H9 (cell line): ENCODE data around the gene CCDC116. TPM values are rescaled to one million over a fixed set of nuclear protein-coding genes. Genes with fewer than 3 reads are reported as not detected.

ENCODE experiments used
- DNase-seq: peaks from one replicate; pipeline ENCODE4 v3.0.0-alpha.2; 2017
- H2AFZ ChIP-seq: one replicate; pipeline ENCODE4 v1.6.1; 2013; ENCODE audit warnings: mild to moderate bottlenecking, low read length, control low read depth, moderate library complexity
- H2AK5ac ChIP-seq: 2 replicates; pipeline ENCODE4 v1.6.1; 2013; ENCODE audit warnings: low read length, control low read depth, mixed read lengths; ENCODE audit not compliant: insufficient read length
- H2BK120ac ChIP-seq: one replicate; pipeline ENCODE4 v1.6.1; 2013; ENCODE audit warnings: low read depth, mild to moderate bottlenecking, low read length, control low read depth, inconsistent platforms; ENCODE audit not compliant: poor library complexity, severe bottlenecking
- H2BK12ac ChIP-seq: 2 replicates; pipeline ENCODE4 v1.6.1; 2013; ENCODE audit warnings: low read length, control low read depth, mixed read lengths, low read depth; ENCODE audit not compliant: insufficient read length
- H2BK15ac ChIP-seq: 2 replicates; pipeline ENCODE4 v1.6.1; 2013; ENCODE audit warnings: low read depth, low read length, control low read depth
- H2BK20ac ChIP-seq: one replicate; pipeline ENCODE4 v1.6.1; 2013; ENCODE audit warnings: low read depth, mild to moderate bottlenecking, low read length, control low read depth, inconsistent platforms; ENCODE audit not compliant: poor library complexity, severe bottlenecking
- H2BK5ac ChIP-seq: 2 replicates; pipeline ENCODE4 v1.6.1; 2013; ENCODE audit warnings: low read length, control low read depth, mixed read lengths; ENCODE audit not compliant: insufficient read length
- H3K14ac ChIP-seq: 2 replicates; pipeline ENCODE4 v1.6.1; 2013; ENCODE audit warnings: low read length, control low read depth; ENCODE audit not compliant: insufficient read depth
- H3K18ac ChIP-seq: 2 replicates; pipeline ENCODE4 v1.6.1; 2013; ENCODE audit warnings: low read depth, mild to moderate bottlenecking, mixed read lengths, low read length, control low read depth; ENCODE audit not compliant: insufficient read length
- H3K23ac ChIP-seq: 2 replicates; pipeline ENCODE4 v1.6.1; 2013; ENCODE audit warnings: low read length, control low read depth, mixed read lengths, low read depth; ENCODE audit not compliant: insufficient read length
- H3K23me2 ChIP-seq: 2 replicates; pipeline ENCODE4 v1.6.1; 2013; ENCODE audit warnings: low read depth, mild to moderate bottlenecking, mixed read lengths, low read length, control low read depth; ENCODE audit not compliant: insufficient read length, poor library complexity, severe bottlenecking
- H3K27ac ChIP-seq: 2 replicates; pipeline ENCODE4 v1.5.1; 2013; ENCODE audit warnings: low read length, control low read depth, mixed read lengths, low read depth; ENCODE audit not compliant: insufficient read length
- H3K27me3 ChIP-seq: 2 replicates; pipeline ENCODE4 v1.6.1; 2013; ENCODE audit warnings: low read length, control low read depth, inconsistent platforms; ENCODE audit not compliant: insufficient read depth
- H3K4ac ChIP-seq: 2 replicates; pipeline ENCODE4 v1.6.1; 2013; ENCODE audit warnings: low read depth, mild to moderate bottlenecking, control low read depth, inconsistent platforms, low read length, moderate library complexity
- H3K4me1 ChIP-seq: 2 replicates; pipeline ENCODE4 v1.6.1; 2013; ENCODE audit warnings: low read length, control low read depth, inconsistent platforms; ENCODE audit not compliant: insufficient read depth
- H3K4me2 ChIP-seq: 2 replicates; pipeline ENCODE4 v1.6.1; 2013; ENCODE audit warnings: low read length, control low read depth, mixed read lengths; ENCODE audit not compliant: insufficient read length, insufficient read depth
- H3K56ac ChIP-seq: 2 replicates; pipeline ENCODE4 v1.6.1; 2013; ENCODE audit warnings: low read depth, mild to moderate bottlenecking, mixed read lengths, low read length, control low read depth; ENCODE audit not compliant: insufficient read length
- H3K79me1 ChIP-seq: 2 replicates; pipeline ENCODE4 v1.6.1; 2013; ENCODE audit warnings: low read depth, mild to moderate bottlenecking, moderate library complexity, low read length, control low read depth, inconsistent platforms; ENCODE audit not compliant: insufficient read depth, poor library complexity, severe bottlenecking
- H3K79me2 ChIP-seq: 2 replicates; pipeline ENCODE4 v1.6.1; 2013; ENCODE audit warnings: low read length, control low read depth, inconsistent platforms; ENCODE audit not compliant: insufficient read depth
- H3K9ac ChIP-seq: 2 replicates; pipeline ENCODE4 v1.6.1; 2013; ENCODE audit warnings: low read length, control low read depth, mixed read lengths; ENCODE audit not compliant: insufficient read length; ENCODE audit errors: extremely low read depth
- H3K9me3 ChIP-seq: one replicate; pipeline ENCODE4 v1.6.1; 2013; ENCODE audit warnings: low read depth, low read length, inconsistent platforms; ENCODE audit not compliant: control insufficient read depth
- H3T11ph ChIP-seq: one replicate; pipeline ENCODE4 v1.6.1; 2013; ENCODE audit warnings: mild to moderate bottlenecking, low read length, control low read depth, inconsistent platforms
- H4K20me1 ChIP-seq: one replicate; pipeline ENCODE4 v1.6.1; 2013; ENCODE audit not compliant: control insufficient read depth, insufficient read length, insufficient read depth
- H4K5ac ChIP-seq: 2 replicates; pipeline ENCODE4 v1.6.1; 2013; ENCODE audit warnings: low read depth, mild to moderate bottlenecking, mixed read lengths, low read length, control low read depth; ENCODE audit not compliant: insufficient read length
- H4K8ac ChIP-seq: replicated peaks from 2 replicates; pipeline ENCODE4 v1.6.1; 2013; ENCODE audit warnings: low read length, control low read depth, mixed read lengths, low read depth; ENCODE audit not compliant: insufficient read length
- H4K91ac ChIP-seq: 2 replicates; pipeline ENCODE4 v1.6.1; 2013; ENCODE audit warnings: low read depth, mild to moderate bottlenecking, moderate library complexity, mixed read lengths, low read length, control low read depth; ENCODE audit not compliant: insufficient read length
- H3K27ac Mint-ChIP-seq, 3 experiments: 2 replicates in 2 of 3; 3 replicates in 1 of 3; pipeline ENCODE4 v1.8.0; 2020 to 2021; ENCODE audit warnings: mixed read lengths in 3 of 3, mild to moderate bottlenecking in 1 of 3, moderate library complexity in 1 of 3
- H3K27me3 Mint-ChIP-seq: 2 replicates; pipeline ENCODE4 v1.8.0; 2021; ENCODE audit warnings: low read depth, mild to moderate bottlenecking, moderate library complexity, mixed read lengths
- H3K36me3 Mint-ChIP-seq, 3 experiments: 2 replicates in 2 of 3; 3 replicates in 1 of 3; pipeline ENCODE4 v1.8.0; 2020 to 2021; ENCODE audit warnings: low read depth in 3 of 3, mixed read lengths in 3 of 3; ENCODE audit not compliant: insufficient read depth in 1 of 3
- H3K4me1 Mint-ChIP-seq, 2 experiments: 2 replicates each; pipeline ENCODE4 v1.8.0; 2020; ENCODE audit warnings: mixed read lengths in 2 of 2
- H3K4me3 Mint-ChIP-seq, 2 experiments: 2 replicates in 1 of 2; 3 replicates in 1 of 2; pipeline ENCODE4 v1.8.0; 2020 to 2021; ENCODE audit warnings: mild to moderate bottlenecking in 2 of 2, mixed read lengths in 2 of 2, moderate library complexity in 1 of 2
- H3K9me3 Mint-ChIP-seq, 2 experiments: 2 replicates in 1 of 2; 3 replicates in 1 of 2; pipeline ENCODE4 v1.8.0; 2020; ENCODE audit warnings: mild to moderate bottlenecking in 2 of 2, mixed read lengths in 2 of 2, moderate library complexity in 1 of 2
- CTCF ChIP-seq: fragments of 200-600 bp; sonication (generic); conservative IDR thresholded peaks from 3 replicates; pipeline ENCODE4 v1.8.0; 2021; ENCODE audit warnings: antibody characterized with exemption, mild to moderate bottlenecking
- WGBS: extraction: QIAGEN DNeasy Blood & Tissue Kit; methylation state at CpG from one replicate; pipeline ENCODE4 v1.1.7; 2013; ENCODE audit warnings: missing lambda C conversion rate, low lambda C conversion rate, mixed read lengths; ENCODE audit not compliant: insufficient read length; ENCODE audit errors: extremely low coverage; 5-methylcytosine and 5-hydroxymethylcytosine counted together
- total RNA-seq: library from RNA; stranded (reverse); gene quantifications from 2 replicates; pipeline ENCODE4 v1.2.1, GENCODE V29; 2021

The CCDC116 gene
- total RNA-seq, 1 experiment from 2014 or later = 0.63 TPM

- Mint-ChIP-seq H3K4me3 (no peak overlapping the region), H3K4me1 (peaks cover 14% of the 10 kb centered on the region in 2 experiments), H3K27me3 (peaks cover 1% of the 10 kb centered on the region; the same call in 1 of the 2 replicates), H3K27ac (peak overlapping the region in 2 of 3 experiments; percentile 34 to 61; a peak in 3 of 7 replicates), H3K9me3 (no peaks in the 10 kb centered on the region), H3K36me3 (peaks cover 7 to 46% (median 33%) of the 10 kb centered on the region in 3 experiments)
- no peak overlapping the region for H2AK5ac ChIP-seq
- H2BK15ac ChIP-seq = no peak overlapping the region
- no peak for TF ChIP-seq CTCF
- no peak overlapping the region for H3K27ac ChIP-seq
- no CpG with 5 or more reads among the region's 7 CpGs for WGBS
- no peak overlapping the region for H4K8ac ChIP-seq
- H2BK5ac ChIP-seq = no peak overlapping the region
- no peak overlapping the region for H4K5ac ChIP-seq
- no peaks in the 10 kb centered on the region for H4K20me1 ChIP-seq
- H3K9ac ChIP-seq = no peak overlapping the region
- H3K23ac ChIP-seq = no peak overlapping the region
- H3K27me3 ChIP-seq = no peaks in the 10 kb centered on the region
- no peak overlapping the region for H2BK12ac ChIP-seq
- no peak overlapping the region for H3K4ac ChIP-seq
- no peaks in the 10 kb centered on the region for H3K9me3 ChIP-seq
- no peak overlapping the region for H3T11ph ChIP-seq
- no peaks in the 10 kb centered on the region for H3K23me2 ChIP-seq
- H3K79me2 ChIP-seq = no peaks in the 10 kb centered on the region
- H3K18ac ChIP-seq = no peak overlapping the region
- H3K4me1 ChIP-seq = no peaks in the 10 kb centered on the region; the same call in none of the 2 replicates
- H3K14ac ChIP-seq = no peak overlapping the region
- H3K79me1 ChIP-seq = peaks cover 2% of the 10 kb centered on the region
- H3K4me2 ChIP-seq = no peak overlapping the region
- no peak overlapping the region for H3K56ac ChIP-seq
- H2AFZ ChIP-seq = no peak overlapping the region
- H2BK20ac ChIP-seq = no peak overlapping the region
- no peak overlapping the region for H2BK120ac ChIP-seq
- no peak overlapping the region for H4K91ac ChIP-seq
- no peak for DNase-seq
These were observed 9.0 kb upstream of the CCDC116 start for GRCh38 chr22:21623648-21623970.
